Measurements from ENCODE around the gene GPR34.

GPR34 gene

DNA sequence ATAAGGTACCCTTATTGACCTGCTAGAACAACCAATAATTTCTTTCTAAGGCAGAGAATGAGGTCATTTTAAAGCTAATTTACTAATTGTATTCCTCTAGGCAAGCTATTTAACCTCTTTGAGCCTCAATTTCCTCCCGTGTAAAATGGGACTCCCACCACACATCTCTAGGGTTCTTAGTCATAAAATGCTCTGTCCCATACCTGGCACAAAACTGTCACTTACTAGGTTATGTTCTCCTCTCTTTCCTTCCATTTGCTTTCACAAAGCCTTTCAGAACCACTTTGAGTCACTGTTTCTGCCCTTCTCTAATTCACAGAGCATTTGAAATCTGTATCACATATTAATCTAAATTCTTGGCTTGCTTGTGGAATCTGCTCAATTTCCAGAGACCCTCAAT lies 32.8 kb downstream of the GPR34 start:
- no peaks in the 10 kb centered on the region for H4K20me1 ChIP-seq (ENCODE audit: low read depth, low read length)
- H3K27ac ChIP-seq (ENCODE audit: low read depth, low read length) = peak overlapping the region; percentile 96
- H3K36me3 ChIP-seq (ENCODE audit: low read length) = 0 out of 2 replicates have a peak, but pooled peaks cover under 1% of the 10 kb centered on the region
- peaks cover 19% of the 10 kb centered on the region; the same call in 1 of the 2 replicates for H3F3A ChIP-seq (ENCODE audit: insufficient read depth)
- no peaks in the 10 kb centered on the region; the same call in 1 of the 2 replicates for H3K9me3 ChIP-seq (ENCODE audit: insufficient read depth, low read length)
- H3K9me2 ChIP-seq (replicated peaks; ENCODE audit: insufficient read depth, low read length) = no peaks in the 10 kb centered on the region
- no peak overlapping the region for H3K9ac ChIP-seq (ENCODE audit: low read length)
- H3K4me3 ChIP-seq (ENCODE audit: insufficient read depth, low read length, poor library complexity, severe bottlenecking) = no peak overlapping the region
- no peak overlapping the region for H2AFZ ChIP-seq (ENCODE audit: low read depth, low read length, severe bottlenecking)
- peaks cover 26% of the 10 kb centered on the region; the same call in 1 of the 2 replicates for H3K79me2 ChIP-seq (ENCODE audit: insufficient read depth, low read length)
- H3K27me3 ChIP-seq (ENCODE audit: low read length) = no peaks in the 10 kb centered on the region
- H3K4me2 ChIP-seq (ENCODE audit: low read depth, low read length, poor library complexity, severe bottlenecking) = peak overlapping the region; percentile 51
- no peak for TF ChIP-seq EZH2phosphoT487 (conservative IDR thresholded peaks at IDR 0.05; ENCODE audit: low read length)
- TF ChIP-seq, protein P1, sequence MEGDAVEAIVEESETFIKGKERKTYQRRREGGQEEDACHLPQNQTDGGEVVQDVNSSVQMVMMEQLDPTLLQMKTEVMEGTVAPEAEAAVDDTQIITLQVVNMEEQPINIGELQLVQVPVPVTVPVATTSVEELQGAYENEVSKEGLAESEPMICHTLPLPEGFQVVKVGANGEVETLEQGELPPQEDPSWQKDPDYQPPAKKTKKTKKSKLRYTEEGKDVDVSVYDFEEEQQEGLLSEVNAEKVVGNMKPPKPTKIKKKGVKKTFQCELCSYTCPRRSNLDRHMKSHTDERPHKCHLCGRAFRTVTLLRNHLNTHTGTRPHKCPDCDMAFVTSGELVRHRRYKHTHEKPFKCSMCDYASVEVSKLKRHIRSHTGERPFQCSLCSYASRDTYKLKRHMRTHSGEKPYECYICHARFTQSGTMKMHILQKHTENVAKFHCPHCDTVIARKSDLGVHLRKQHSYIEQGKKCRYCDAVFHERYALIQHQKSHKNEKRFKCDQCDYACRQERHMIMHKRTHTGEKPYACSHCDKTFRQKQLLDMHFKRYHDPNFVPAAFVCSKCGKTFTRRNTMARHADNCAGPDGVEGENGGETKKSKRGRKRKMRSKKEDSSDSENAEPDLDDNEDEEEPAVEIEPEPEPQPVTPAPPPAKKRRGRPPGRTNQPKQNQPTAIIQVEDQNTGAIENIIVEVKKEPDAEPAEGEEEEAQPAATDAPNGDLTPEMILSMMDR (IDR thresholded peaks at IDR 0.05; ENCODE audit: insufficient read depth, low read length, poor library complexity, severe bottlenecking) = no peak

DNA sequence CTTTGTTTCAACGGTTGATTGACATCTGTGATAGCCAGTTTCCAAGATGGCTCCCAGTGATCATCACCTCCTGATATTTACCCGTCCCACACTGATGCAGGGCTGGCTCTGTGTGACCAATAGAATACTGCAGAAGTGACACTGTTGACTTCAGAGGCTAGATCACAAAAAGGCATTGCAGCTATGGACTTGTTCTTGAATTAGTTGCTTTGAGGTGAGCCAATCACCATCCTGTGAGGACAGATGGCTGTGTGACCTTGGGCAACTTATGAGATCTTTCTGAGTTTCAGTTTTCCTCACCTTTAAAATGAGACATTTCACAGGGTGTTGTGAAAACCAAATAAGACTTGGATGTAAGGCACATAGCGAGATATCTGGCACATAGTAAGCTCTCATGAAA lies 33.4 kb downstream of the GPR34 start:
- Histone ChIP-seq H3K9ac (ENCODE audit: low read length) (no peak overlapping the region), H4K20me1 (ENCODE audit: low read depth, low read length) (no peaks in the 10 kb centered on the region), H3K4me2 (ENCODE audit: low read depth, low read length, poor library complexity, severe bottlenecking) (peak overlapping the region; percentile 20), H2AFZ (ENCODE audit: low read depth, low read length, severe bottlenecking) (no peak overlapping the region), H3K4me3 (ENCODE audit: insufficient read depth, low read length, poor library complexity, severe bottlenecking) (no peak overlapping the region), H3K27me3 (ENCODE audit: low read length) (no peaks in the 10 kb centered on the region), H3K9me2 (replicated peaks; ENCODE audit: insufficient read depth, low read length) (no peaks in the 10 kb centered on the region), H3K27ac (ENCODE audit: low read depth, low read length) (peak overlapping the region; percentile 96), H3K36me3 (ENCODE audit: low read length) (peaks cover 6% of the 10 kb centered on the region; the same call in 1 of the 2 replicates), H3F3A (ENCODE audit: insufficient read depth) (peaks cover 21% of the 10 kb centered on the region; the same call in 1 of the 2 replicates), H3K9me3 (ENCODE audit: insufficient read depth, low read length) (no peaks in the 10 kb centered on the region; the same call in 1 of the 2 replicates), H3K79me2 (ENCODE audit: insufficient read depth, low read length) (peaks cover 26% of the 10 kb centered on the region; the same call in 1 of the 2 replicates)
- TF ChIP-seq, protein P1 (IDR thresholded peaks at IDR 0.05; ENCODE audit: insufficient read depth, low read length, poor library complexity, severe bottlenecking) = no peak
- TF ChIP-seq EZH2phosphoT487 (conservative IDR thresholded peaks at IDR 0.05; ENCODE audit: low read length) = no peak

DNA sequence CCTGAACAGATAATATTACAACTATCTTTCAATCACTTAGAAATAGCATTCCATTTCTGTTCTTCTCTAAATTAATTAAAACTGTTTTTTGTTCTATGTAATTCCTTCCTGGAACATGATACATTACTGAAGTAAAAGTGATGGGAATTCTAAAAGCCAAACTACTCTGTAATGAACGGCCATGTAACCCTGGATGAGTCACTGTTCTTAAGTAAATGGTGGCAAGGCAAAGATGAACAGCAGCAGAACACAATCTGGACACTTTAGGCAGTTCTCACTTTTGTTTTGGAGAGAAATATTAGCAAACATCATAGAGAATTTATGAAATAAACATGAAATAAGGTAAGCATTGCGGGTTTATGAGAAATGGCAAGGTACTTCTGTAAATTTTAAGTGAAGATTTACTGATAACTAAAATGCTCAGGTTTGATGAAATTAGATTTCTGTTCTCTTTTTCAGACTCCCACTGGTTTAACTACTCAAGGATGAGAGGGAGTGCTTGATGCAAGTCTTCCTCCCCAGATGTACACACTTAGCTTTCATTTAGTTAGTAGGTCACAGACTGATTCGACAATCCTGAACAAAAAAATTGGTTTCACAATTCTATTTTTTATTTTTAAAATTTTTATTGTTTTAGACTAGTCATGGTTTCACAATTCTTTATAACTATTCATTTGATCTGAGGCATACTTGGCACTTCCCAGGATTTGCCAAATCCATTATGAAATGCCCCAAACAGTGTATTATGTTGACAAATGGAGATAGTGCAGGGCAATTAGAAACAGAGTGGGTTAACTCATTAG lies 34.2 kb downstream of the GPR34 start:
- Histone ChIP-seq H3K4me2 (ENCODE audit: low read depth, low read length, poor library complexity, severe bottlenecking) (peak overlapping the region; percentile 97), H3K9me3 (ENCODE audit: insufficient read depth, low read length) (no peaks in the 10 kb centered on the region; the same call in 1 of the 2 replicates)

More for the DNA sequence above, 34.2 kb downstream of the GPR34 start:
- H3K27ac ChIP-seq (ENCODE audit: low read depth, low read length) = peak overlapping the region; percentile 96
- no peaks in the 10 kb centered on the region for H3K27me3 ChIP-seq (ENCODE audit: low read length)
- H3K79me2 ChIP-seq (ENCODE audit: insufficient read depth, low read length) = peaks cover 26% of the 10 kb centered on the region; the same call in 1 of the 2 replicates
- H3K9me2 ChIP-seq (replicated peaks; ENCODE audit: insufficient read depth, low read length) = no peaks in the 10 kb centered on the region
- H2AFZ ChIP-seq (ENCODE audit: low read depth, low read length, severe bottlenecking) = no peak overlapping the region
- peaks cover 25% of the 10 kb centered on the region for H3F3A ChIP-seq (ENCODE audit: insufficient read depth)
- H3K36me3 ChIP-seq (ENCODE audit: low read length) = peaks cover 6% of the 10 kb centered on the region; the same call in 1 of the 2 replicates
- peak overlapping the region; percentile 67 for H3K9ac ChIP-seq (ENCODE audit: low read length)
- no peaks in the 10 kb centered on the region for H4K20me1 ChIP-seq (ENCODE audit: low read depth, low read length)
- TF ChIP-seq, protein P1 (IDR thresholded peaks at IDR 0.05; ENCODE audit: insufficient read depth, low read length, poor library complexity, severe bottlenecking) = no peak
- no peak for TF ChIP-seq EZH2phosphoT487 (conservative IDR thresholded peaks at IDR 0.05; ENCODE audit: low read length)
- no peak overlapping the region for H3K4me3 ChIP-seq (ENCODE audit: insufficient read depth, low read length, poor library complexity, severe bottlenecking)

Measured in SU-DHL-6 (cell line).